ENCODE data around the gene BCR. TPM values are rescaled to one million over a fixed set of nuclear protein-coding genes. Genes with fewer than 3 reads are reported as not detected.

BCR gene
- total RNA-seq, 1 experiment from 2014 or later, result 129 TPM

DNA sequence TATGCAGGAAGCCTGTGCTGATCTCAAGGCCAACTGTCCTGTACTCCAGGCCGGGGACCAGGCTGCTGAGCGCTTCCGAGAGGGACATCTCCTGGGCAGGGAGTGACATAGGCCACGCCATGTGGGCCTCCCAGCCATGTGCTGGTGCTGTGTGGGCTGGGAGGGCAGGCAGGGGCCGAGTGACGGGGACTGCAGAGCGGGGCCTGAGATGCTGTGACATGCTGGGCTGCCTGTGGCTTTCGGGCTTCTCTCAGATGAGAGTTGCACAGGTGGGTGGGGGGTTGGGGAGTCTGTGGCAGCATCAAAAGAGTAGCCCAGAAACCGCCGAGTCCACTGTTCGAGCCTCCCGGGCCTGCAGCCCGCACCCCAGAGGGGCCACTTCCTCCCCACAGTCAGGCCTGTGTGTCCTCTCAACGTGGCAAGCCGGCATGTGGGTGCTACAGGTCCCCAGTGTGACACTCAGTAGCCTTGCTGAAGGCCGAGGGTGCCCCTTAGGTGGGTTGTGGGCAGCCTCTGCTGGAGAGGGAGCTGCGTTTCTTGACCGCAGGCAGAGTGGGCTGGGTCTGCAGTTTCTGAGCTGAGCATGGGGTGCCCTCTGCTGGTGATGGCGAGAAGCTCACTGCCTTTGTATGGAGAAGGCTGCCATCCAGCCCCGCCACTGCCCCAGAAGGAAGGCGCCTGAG lies 101.2 kb downstream of the BCR start:
- no peaks in the 10 kb centered on the region for H3K27me3 Mint-ChIP-seq (ENCODE audit: low read depth)
- H3K36me3 Mint-ChIP-seq, result peaks cover 27% of the 10 kb centered on the region
- TF ChIP-seq, protein P1, sequence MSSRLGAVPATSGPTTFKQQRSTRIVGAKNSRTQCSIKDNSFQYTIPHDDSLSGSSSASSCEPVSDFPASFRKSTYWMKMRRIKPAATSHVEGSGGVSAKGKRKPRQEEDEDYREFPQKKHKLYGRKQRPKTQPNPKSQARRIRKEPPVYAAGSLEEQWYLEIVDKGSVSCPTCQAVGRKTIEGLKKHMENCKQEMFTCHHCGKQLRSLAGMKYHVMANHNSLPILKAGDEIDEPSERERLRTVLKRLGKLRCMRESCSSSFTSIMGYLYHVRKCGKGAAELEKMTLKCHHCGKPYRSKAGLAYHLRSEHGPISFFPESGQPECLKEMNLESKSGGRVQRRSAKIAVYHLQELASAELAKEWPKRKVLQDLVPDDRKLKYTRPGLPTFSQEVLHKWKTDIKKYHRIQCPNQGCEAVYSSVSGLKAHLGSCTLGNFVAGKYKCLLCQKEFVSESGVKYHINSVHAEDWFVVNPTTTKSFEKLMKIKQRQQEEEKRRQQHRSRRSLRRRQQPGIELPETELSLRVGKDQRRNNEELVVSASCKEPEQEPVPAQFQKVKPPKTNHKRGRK (CRISPR knock-in tag; IDR thresholded peaks at IDR 0.05; ENCODE audit: borderline replicate concordance), result no peak
- TF ChIP-seq, protein P2, sequence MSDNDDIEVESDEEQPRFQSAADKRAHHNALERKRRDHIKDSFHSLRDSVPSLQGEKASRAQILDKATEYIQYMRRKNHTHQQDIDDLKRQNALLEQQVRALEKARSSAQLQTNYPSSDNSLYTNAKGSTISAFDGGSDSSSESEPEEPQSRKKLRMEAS (CRISPR knock-in tag; IDR thresholded peaks at IDR 0.05), result peak; percentile 55; the same call in 1 of the 2 replicates
- TF ChIP-seq, protein P3, sequence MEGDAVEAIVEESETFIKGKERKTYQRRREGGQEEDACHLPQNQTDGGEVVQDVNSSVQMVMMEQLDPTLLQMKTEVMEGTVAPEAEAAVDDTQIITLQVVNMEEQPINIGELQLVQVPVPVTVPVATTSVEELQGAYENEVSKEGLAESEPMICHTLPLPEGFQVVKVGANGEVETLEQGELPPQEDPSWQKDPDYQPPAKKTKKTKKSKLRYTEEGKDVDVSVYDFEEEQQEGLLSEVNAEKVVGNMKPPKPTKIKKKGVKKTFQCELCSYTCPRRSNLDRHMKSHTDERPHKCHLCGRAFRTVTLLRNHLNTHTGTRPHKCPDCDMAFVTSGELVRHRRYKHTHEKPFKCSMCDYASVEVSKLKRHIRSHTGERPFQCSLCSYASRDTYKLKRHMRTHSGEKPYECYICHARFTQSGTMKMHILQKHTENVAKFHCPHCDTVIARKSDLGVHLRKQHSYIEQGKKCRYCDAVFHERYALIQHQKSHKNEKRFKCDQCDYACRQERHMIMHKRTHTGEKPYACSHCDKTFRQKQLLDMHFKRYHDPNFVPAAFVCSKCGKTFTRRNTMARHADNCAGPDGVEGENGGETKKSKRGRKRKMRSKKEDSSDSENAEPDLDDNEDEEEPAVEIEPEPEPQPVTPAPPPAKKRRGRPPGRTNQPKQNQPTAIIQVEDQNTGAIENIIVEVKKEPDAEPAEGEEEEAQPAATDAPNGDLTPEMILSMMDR (IDR thresholded peaks at IDR 0.05), result peak; percentile 89
- peak; percentile 38; the same call in 1 of the 2 replicates for TF ChIP-seq TEAD1 (CRISPR knock-in tag; IDR thresholded peaks at IDR 0.05)
- TF ChIP-seq, protein P4, sequence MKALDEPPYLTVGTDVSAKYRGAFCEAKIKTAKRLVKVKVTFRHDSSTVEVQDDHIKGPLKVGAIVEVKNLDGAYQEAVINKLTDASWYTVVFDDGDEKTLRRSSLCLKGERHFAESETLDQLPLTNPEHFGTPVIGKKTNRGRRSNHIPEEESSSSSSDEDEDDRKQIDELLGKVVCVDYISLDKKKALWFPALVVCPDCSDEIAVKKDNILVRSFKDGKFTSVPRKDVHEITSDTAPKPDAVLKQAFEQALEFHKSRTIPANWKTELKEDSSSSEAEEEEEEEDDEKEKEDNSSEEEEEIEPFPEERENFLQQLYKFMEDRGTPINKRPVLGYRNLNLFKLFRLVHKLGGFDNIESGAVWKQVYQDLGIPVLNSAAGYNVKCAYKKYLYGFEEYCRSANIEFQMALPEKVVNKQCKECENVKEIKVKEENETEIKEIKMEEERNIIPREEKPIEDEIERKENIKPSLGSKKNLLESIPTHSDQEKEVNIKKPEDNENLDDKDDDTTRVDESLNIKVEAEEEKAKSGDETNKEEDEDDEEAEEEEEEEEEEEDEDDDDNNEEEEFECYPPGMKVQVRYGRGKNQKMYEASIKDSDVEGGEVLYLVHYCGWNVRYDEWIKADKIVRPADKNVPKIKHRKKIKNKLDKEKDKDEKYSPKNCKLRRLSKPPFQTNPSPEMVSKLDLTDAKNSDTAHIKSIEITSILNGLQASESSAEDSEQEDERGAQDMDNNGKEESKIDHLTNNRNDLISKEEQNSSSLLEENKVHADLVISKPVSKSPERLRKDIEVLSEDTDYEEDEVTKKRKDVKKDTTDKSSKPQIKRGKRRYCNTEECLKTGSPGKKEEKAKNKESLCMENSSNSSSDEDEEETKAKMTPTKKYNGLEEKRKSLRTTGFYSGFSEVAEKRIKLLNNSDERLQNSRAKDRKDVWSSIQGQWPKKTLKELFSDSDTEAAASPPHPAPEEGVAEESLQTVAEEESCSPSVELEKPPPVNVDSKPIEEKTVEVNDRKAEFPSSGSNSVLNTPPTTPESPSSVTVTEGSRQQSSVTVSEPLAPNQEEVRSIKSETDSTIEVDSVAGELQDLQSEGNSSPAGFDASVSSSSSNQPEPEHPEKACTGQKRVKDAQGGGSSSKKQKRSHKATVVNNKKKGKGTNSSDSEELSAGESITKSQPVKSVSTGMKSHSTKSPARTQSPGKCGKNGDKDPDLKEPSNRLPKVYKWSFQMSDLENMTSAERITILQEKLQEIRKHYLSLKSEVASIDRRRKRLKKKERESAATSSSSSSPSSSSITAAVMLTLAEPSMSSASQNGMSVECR (CRISPR knock-in tag; IDR thresholded peaks at IDR 0.05; ENCODE audit: borderline replicate concordance), result peak; percentile 50; the same call in 1 of the 2 replicates
- H3K27ac Mint-ChIP-seq, result no peak overlapping the region
- no peaks in the 10 kb centered on the region; the same call in 1 of the 2 replicates for H3K4me1 Mint-ChIP-seq
- DNase-seq (ENCODE audit: low spot score) (peak; percentile 94), ATAC-seq (peak; percentile 92)
- ChIA-PET CTCF (interaction anchor here (0.6 to 2.3 kb wide), 56 partner anchors 9 to 613 kb away, joined by 3 to 114 read pairs (median 5); partner anchors contain the start of genes BCR, GNAZ, MIF and RAB36), POLR2A (interaction anchor here (0.6 to 1.1 kb wide), 6 partner anchors 12 to 452 kb away, joined by 3 to 4 read pairs (median 3); no protein-coding TSS in a partner anchor)
- H3K4me3 Mint-ChIP-seq, result no peak overlapping the region
- H3K9me3 Mint-ChIP-seq, result no peaks in the 10 kb centered on the region

DNA sequence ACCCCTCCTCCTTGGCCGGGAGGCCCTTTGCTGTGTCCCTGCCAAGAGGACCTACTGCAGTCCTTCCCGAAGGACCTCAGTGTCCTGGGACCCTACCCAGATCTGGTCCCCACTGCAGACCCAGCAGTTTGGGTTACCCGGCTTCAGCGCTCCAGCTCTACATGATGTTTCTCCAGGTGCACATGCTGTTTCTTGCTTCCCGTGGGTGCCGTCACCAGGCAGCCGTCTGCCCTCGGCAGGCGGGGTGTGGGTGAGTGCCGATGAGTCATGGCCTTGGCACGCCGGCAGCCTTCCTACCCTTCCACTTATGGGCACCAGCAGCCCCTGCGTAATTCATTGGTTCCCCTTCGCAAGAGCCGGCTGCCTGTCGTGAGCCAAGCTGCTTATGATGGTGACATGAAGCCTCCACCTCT lies 101.8 kb downstream of the BCR start:
- no peak overlapping the region for H3K4me3 Mint-ChIP-seq
- no peaks in the 10 kb centered on the region for H3K27me3 Mint-ChIP-seq (ENCODE audit: low read depth)
- ATAC-seq (no peak), DNase-seq (ENCODE audit: low spot score) (no peak)
- no peaks in the 10 kb centered on the region for H3K9me3 Mint-ChIP-seq
- POLR2A ChIA-PET, result interaction anchor here (0.6 to 1.1 kb wide), 6 partner anchors 12 to 451 kb away, joined by 3 to 4 read pairs (median 3); no protein-coding TSS in a partner anchor
- H3K4me1 Mint-ChIP-seq, result no peaks in the 10 kb centered on the region; the same call in 1 of the 2 replicates
- CTCF ChIA-PET, result interaction anchor here (0.6 to 2.3 kb wide), 55 partner anchors 9 to 612 kb away, joined by 3 to 114 read pairs (median 5); partner anchors contain the start of genes BCR, GNAZ, MIF and RAB36
- no peak for TF ChIP-seq ZBTB21 (CRISPR knock-in tag; IDR thresholded peaks at IDR 0.05; ENCODE audit: borderline replicate concordance)
- no peak for TF ChIP-seq GABPB1 (CRISPR knock-in tag; IDR thresholded peaks at IDR 0.05)
- TF ChIP-seq, protein P5, sequence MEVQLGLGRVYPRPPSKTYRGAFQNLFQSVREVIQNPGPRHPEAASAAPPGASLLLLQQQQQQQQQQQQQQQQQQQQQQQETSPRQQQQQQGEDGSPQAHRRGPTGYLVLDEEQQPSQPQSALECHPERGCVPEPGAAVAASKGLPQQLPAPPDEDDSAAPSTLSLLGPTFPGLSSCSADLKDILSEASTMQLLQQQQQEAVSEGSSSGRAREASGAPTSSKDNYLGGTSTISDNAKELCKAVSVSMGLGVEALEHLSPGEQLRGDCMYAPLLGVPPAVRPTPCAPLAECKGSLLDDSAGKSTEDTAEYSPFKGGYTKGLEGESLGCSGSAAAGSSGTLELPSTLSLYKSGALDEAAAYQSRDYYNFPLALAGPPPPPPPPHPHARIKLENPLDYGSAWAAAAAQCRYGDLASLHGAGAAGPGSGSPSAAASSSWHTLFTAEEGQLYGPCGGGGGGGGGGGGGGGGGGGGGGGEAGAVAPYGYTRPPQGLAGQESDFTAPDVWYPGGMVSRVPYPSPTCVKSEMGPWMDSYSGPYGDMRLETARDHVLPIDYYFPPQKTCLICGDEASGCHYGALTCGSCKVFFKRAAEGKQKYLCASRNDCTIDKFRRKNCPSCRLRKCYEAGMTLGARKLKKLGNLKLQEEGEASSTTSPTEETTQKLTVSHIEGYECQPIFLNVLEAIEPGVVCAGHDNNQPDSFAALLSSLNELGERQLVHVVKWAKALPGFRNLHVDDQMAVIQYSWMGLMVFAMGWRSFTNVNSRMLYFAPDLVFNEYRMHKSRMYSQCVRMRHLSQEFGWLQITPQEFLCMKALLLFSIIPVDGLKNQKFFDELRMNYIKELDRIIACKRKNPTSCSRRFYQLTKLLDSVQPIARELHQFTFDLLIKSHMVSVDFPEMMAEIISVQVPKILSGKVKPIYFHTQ (CRISPR knock-in tag; IDR thresholded peaks at IDR 0.05), result no peak
- TF ChIP-seq NR3C1 (CRISPR knock-in tag; conservative IDR thresholded peaks at IDR 0.05; ENCODE audit: low read depth), result no peak
- TF ChIP-seq, protein P6, sequence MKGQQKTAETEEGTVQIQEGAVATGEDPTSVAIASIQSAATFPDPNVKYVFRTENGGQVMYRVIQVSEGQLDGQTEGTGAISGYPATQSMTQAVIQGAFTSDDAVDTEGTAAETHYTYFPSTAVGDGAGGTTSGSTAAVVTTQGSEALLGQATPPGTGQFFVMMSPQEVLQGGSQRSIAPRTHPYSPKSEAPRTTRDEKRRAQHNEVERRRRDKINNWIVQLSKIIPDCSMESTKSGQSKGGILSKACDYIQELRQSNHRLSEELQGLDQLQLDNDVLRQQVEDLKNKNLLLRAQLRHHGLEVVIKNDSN (CRISPR knock-in tag; IDR thresholded peaks at IDR 0.05), result no peak
- no peak for TF ChIP-seq ZNF263 (CRISPR knock-in tag; IDR thresholded peaks at IDR 0.05; ENCODE audit: low read depth)
- no peak for TF ChIP-seq ESRRA (CRISPR knock-in tag; IDR thresholded peaks at IDR 0.05; ENCODE audit: borderline replicate concordance)
- peaks cover 31% of the 10 kb centered on the region for H3K36me3 Mint-ChIP-seq
- H3K27ac Mint-ChIP-seq, result no peak overlapping the region

All from WTC11 (cell line).